MCF 10A (cell line): Measurements from ENCODE around the gene ELMO3. TPM values are rescaled to one million over a fixed set of nuclear protein-coding genes. Genes with fewer than 3 reads are reported as not detected.
A peak's percentile ranks its signal among the peaks of the same experiment; 100 is the strongest.

Experiments
- BruUV-seq: library from RNA; stranded (reverse); fragments of 400-500 nt; replicated peaks from 2 replicates; lab custom pipeline; 2021; lab: Mats Ljungman, UMichigan
- CTCF ChIA-PET: fragments of 300-600 bp; sonication (Branson Sonifier 250); formaldehyde crosslinking; extraction: SDS; loops from one replicate; lab custom pipeline; 2021; ENCODE audit warnings: antibody characterized with exemption, inconsistent platforms; lab: Yijun Ruan, JAX
- POLR2A ChIA-PET: fragments of 300-600, 350-650 bp; sonication (Branson Sonifier 250); formaldehyde crosslinking; extraction: SDS; loops from one replicate; lab custom pipeline; 2020; ENCODE audit warnings: antibody characterized with exemption, inconsistent platforms; lab: Yijun Ruan, JAX
- DNase-seq: peaks from one replicate; pipeline ENCODE4 v3.0.0-alpha.2; 2018; ENCODE audit not compliant: unreplicated experiment
- H3K27ac Mint-ChIP-seq: one replicate; pipeline ENCODE4 v1.8.0; 2022; ENCODE audit warnings: mild to moderate bottlenecking, low read depth, mixed read lengths; ENCODE audit not compliant: unreplicated experiment
- H3K27me3 Mint-ChIP-seq: one replicate; pipeline ENCODE4 v1.8.0; 2022; ENCODE audit warnings: mixed read lengths; ENCODE audit not compliant: insufficient read depth, unreplicated experiment
- H3K36me3 Mint-ChIP-seq: one replicate; pipeline ENCODE4 v1.8.0; 2022; ENCODE audit warnings: mild to moderate bottlenecking, moderate library complexity, mixed read lengths; ENCODE audit not compliant: insufficient read depth, unreplicated experiment
- H3K4me1 Mint-ChIP-seq: one replicate; pipeline ENCODE4 v1.8.0; 2022; ENCODE audit warnings: mixed read lengths; ENCODE audit not compliant: insufficient read depth, unreplicated experiment
- H3K4me3 Mint-ChIP-seq: one replicate; pipeline ENCODE4 v1.8.0; 2022; ENCODE audit warnings: mild to moderate bottlenecking, moderate library complexity, mixed read lengths; ENCODE audit not compliant: unreplicated experiment
- H3K9me3 Mint-ChIP-seq: one replicate; pipeline ENCODE4 v1.8.0; 2022; ENCODE audit warnings: mixed read lengths; ENCODE audit not compliant: unreplicated experiment
- CTCF ChIP-seq: fragments of 200-600 bp; IDR thresholded peaks from one replicate; pipeline ENCODE4 v1.8.0; 2022; ENCODE audit warnings: antibody characterized with exemption, mild to moderate bottlenecking; ENCODE audit not compliant: unreplicated experiment
- intact Hi-C: fragments of 100-400 bp; cut with micrococcal nuclease; formaldehyde crosslinking; loops from 2 replicates; pipeline ENCODE4 v1.14.1; 2022
- total RNA-seq: library from RNA; stranded (reverse); gene quantifications from 2 replicates; pipeline ENCODE4 v1.2.3, GENCODE V29; 2022

ELMO3 gene
- total RNA-seq, 1 experiment from 2014 or later = 12.0 TPM

- ChIA-PET POLR2A (interaction anchor here (0.6 to 4.6 kb wide), 8 partner anchors 9 to 174 kb away, joined by 3 to 94 read pairs (median 5); partner anchors contain the start of genes NOL3 and TMEM208), CTCF (interaction anchor here (0.7 to 5.1 kb wide), 10 partner anchors 11 to 221 kb away, joined by 3 to 29 read pairs (median 4); partner anchors contain the start of gene TMEM208)
- Mint-ChIP-seq H3K4me1 (peaks cover 12% of the 10 kb centered on the region), H3K4me3 (peak overlapping the region; percentile 84), H3K27me3 (no peaks in the 10 kb centered on the region), H3K9me3 (no peaks in the 10 kb centered on the region), H3K27ac (no peak overlapping the region), H3K36me3 (peaks cover 13% of the 10 kb centered on the region)
- intact Hi-C loops = no loop called here
- BruUV-seq = TSS peak; percentile 21
- no peak for TF ChIP-seq CTCF
- no peak for DNase-seq
Measured at GRCh38 chr16:67157892-67158635, 40.9 kb upstream of the ELMO3 start.

- Mint-ChIP-seq H3K9me3 (no peaks in the 10 kb centered on the region), H3K27ac (no peak overlapping the region), H3K4me3 (peak overlapping the region; percentile 84), H3K27me3 (no peaks in the 10 kb centered on the region), H3K36me3 (peaks cover 12% of the 10 kb centered on the region), H3K4me1 (peaks cover 9% of the 10 kb centered on the region)
- intact Hi-C loops = no loop called here
- CTCF ChIA-PET = interaction anchor here (0.6 to 5.1 kb wide), 13 partner anchors 11 to 760 kb away, joined by 3 to 29 read pairs (median 3); partner anchors contain the start of gene NOL3
- no TSS peak for BruUV-seq
- peak; percentile 42 for DNase-seq
- no peak for TF ChIP-seq CTCF
- POLR2A ChIA-PET = interaction anchor here (0.7 to 4.6 kb wide), 12 partner anchors 10 to 205 kb away, joined by 3 to 94 read pairs (median 4); partner anchors contain the start of genes E2F4, MATCAP1, NOL3 and PHAF1
Measured at GRCh38 chr16:67158637-67159600, 40.0 kb upstream of the ELMO3 start.

- H3K4me3 Mint-ChIP-seq = peak overlapping the region; percentile 29
- no peak for DNase-seq
- intact Hi-C loops = loop anchor here (1.0 kb wide), 1 partner anchor 9 kb away; the partner anchor contains the start of gene NOL3
- H3K27ac Mint-ChIP-seq = no peak overlapping the region
- H3K36me3 Mint-ChIP-seq = peaks cover 12% of the 10 kb centered on the region
- ChIA-PET POLR2A (interaction anchor here (1.1 to 4.6 kb wide), 6 partner anchors 9 to 165 kb away, joined by 3 to 94 read pairs (median 4); partner anchors contain the start of gene NOL3), CTCF (interaction anchor here (0.6 to 2.7 kb wide), 5 partner anchors 13 to 28 kb away, joined by 3 to 10 read pairs (median 3); partner anchors contain the start of gene EXOC3L1)
- H3K4me1 Mint-ChIP-seq = peaks cover 9% of the 10 kb centered on the region
- no TSS peak for BruUV-seq
- H3K27me3 Mint-ChIP-seq = no peaks in the 10 kb centered on the region
- no peak for TF ChIP-seq CTCF
- no peaks in the 10 kb centered on the region for H3K9me3 Mint-ChIP-seq
Measured at GRCh38 chr16:67161595-67162058, 37.3 kb upstream of the ELMO3 start.
